ENCODE measurements around the gene ZRANB2.

Gene ZRANB2

DNA sequence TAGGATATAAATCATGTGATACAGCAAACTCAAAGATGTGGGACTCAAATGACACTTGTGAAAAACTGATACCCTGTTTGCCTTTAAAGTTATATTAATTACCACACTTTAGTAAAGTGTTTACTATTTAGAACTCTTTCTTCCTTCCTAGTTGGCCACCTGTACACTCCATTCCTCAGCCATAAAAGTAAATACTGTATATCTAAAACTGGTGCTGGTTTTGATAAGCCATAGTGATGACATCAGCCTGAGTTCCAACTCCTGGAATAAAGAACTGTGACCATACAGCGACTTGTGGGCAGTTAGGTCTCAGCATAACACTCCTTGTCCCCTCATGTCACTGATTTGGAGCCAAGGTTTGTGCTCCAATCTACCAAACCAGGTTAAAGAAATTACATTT, 36.0 kb downstream of the ZRANB2 start:
- Histone ChIP-seq H3K27me3 (replicated peaks; ENCODE audit: control insufficient read depth, insufficient read depth, low read length) (no peaks in the 10 kb centered on the region; the same call in 1 of the 2 replicates), H3K4me3 (replicated peaks; ENCODE audit: low read depth, low read length) (no peak overlapping the region), H3K36me3 (ENCODE audit: control insufficient read depth, insufficient read depth, low read length) (no peaks in the 10 kb centered on the region)
- TF ChIP-seq, protein P1, sequence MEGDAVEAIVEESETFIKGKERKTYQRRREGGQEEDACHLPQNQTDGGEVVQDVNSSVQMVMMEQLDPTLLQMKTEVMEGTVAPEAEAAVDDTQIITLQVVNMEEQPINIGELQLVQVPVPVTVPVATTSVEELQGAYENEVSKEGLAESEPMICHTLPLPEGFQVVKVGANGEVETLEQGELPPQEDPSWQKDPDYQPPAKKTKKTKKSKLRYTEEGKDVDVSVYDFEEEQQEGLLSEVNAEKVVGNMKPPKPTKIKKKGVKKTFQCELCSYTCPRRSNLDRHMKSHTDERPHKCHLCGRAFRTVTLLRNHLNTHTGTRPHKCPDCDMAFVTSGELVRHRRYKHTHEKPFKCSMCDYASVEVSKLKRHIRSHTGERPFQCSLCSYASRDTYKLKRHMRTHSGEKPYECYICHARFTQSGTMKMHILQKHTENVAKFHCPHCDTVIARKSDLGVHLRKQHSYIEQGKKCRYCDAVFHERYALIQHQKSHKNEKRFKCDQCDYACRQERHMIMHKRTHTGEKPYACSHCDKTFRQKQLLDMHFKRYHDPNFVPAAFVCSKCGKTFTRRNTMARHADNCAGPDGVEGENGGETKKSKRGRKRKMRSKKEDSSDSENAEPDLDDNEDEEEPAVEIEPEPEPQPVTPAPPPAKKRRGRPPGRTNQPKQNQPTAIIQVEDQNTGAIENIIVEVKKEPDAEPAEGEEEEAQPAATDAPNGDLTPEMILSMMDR (IDR thresholded peaks at IDR 0.05; ENCODE audit: insufficient read depth, low read length, poor library complexity, severe bottlenecking), result no peak
- no peak for DNase-seq (ENCODE audit: extremely low read depth, insufficient read length)

DNA sequence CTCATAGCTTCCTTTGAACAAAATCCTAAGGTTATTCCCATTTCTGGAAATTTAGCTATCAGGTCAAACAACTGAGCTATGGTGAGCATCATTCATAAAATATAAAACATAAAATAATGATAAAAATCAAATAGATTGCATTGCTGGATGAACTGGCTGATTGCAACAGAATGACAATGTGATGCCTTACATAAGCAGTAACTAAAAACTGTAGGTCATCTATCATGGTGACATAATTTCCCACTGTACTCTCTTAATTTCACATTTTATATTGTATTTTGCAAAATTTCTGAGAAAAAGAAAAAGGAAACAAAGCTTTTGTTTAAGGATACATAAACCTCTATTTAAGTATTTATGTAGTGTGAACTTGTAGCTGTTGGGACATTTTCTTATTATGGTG, 37.8 kb downstream of the ZRANB2 start:
- TF ChIP-seq, protein P1 (IDR thresholded peaks at IDR 0.05; ENCODE audit: insufficient read depth, low read length, poor library complexity, severe bottlenecking), result no peak
- Histone ChIP-seq H3K4me3 (replicated peaks; ENCODE audit: low read depth, low read length) (no peak overlapping the region), H3K36me3 (ENCODE audit: control insufficient read depth, insufficient read depth, low read length) (no peaks in the 10 kb centered on the region), H3K27me3 (replicated peaks; ENCODE audit: control insufficient read depth, insufficient read depth, low read length) (no peaks in the 10 kb centered on the region; the same call in 1 of the 2 replicates)
- DNase-seq (ENCODE audit: extremely low read depth, insufficient read length), result no peak

GRCh38 chr1:71041806-71042205, 39.0 kb downstream of the ZRANB2 start:
- TF ChIP-seq, protein P1 (IDR thresholded peaks at IDR 0.05; ENCODE audit: insufficient read depth, low read length, poor library complexity, severe bottlenecking), result no peak
- Histone ChIP-seq H3K4me3 (replicated peaks; ENCODE audit: low read depth, low read length) (no peak overlapping the region), H3K36me3 (ENCODE audit: control insufficient read depth, insufficient read depth, low read length) (no peaks in the 10 kb centered on the region), H3K27me3 (replicated peaks; ENCODE audit: control insufficient read depth, insufficient read depth, low read length) (no peaks in the 10 kb centered on the region)
- DNase-seq (ENCODE audit: extremely low read depth, insufficient read length), result no peak

GRCh38 chr1:71039661-71040262, 41.1 kb downstream of the ZRANB2 start:
- TF ChIP-seq, protein P1 (IDR thresholded peaks at IDR 0.05; ENCODE audit: insufficient read depth, low read length, poor library complexity, severe bottlenecking), result no peak
- DNase-seq (ENCODE audit: extremely low read depth, insufficient read length), result no peak
- H3K4me3 ChIP-seq (replicated peaks; ENCODE audit: low read depth, low read length), result no peak overlapping the region
- no peaks in the 10 kb centered on the region for H3K36me3 ChIP-seq (ENCODE audit: control insufficient read depth, insufficient read depth, low read length)
- H3K27me3 ChIP-seq (replicated peaks; ENCODE audit: control insufficient read depth, insufficient read depth, low read length), result no peaks in the 10 kb centered on the region

- TF ChIP-seq, protein P1 (IDR thresholded peaks at IDR 0.05; ENCODE audit: insufficient read depth, low read length, poor library complexity, severe bottlenecking), result no peak
- DNase-seq (ENCODE audit: extremely low read depth, insufficient read length), result no peak
- H3K4me3 ChIP-seq (replicated peaks; ENCODE audit: low read depth, low read length), result no peak overlapping the region
- no peaks in the 10 kb centered on the region for H3K36me3 ChIP-seq (ENCODE audit: control insufficient read depth, insufficient read depth, low read length)
- no peaks in the 10 kb centered on the region for H3K27me3 ChIP-seq (replicated peaks; ENCODE audit: control insufficient read depth, insufficient read depth, low read length)
These were observed 41.9 kb downstream of the ZRANB2 start for GRCh38 chr1:71038942-71039341.
